CD14-positive monocyte (primary cell): ENCODE results near the gene CKMT2. TPM values are rescaled to one million over a fixed set of nuclear protein-coding genes. Genes with fewer than 3 reads are reported as not detected.

Experiments
- DNase-seq, 3 donors: peaks; one replicate each; pipeline ENCODE4 v3.0.0-alpha.2; 2011 to 2022
- H2AFZ ChIP-seq: 2 replicates; pipeline ENCODE4 v1.6.0; 2012; ENCODE audit warnings: mild to moderate bottlenecking, low read depth, low read length, inconsistent platforms; ENCODE audit not compliant: insufficient read depth, poor library complexity, severe bottlenecking
- H3K27ac ChIP-seq, 2 donors: 1 replicate in 1 of 2; 2 replicates in 1 of 2; pipeline ENCODE4 v1.5.1; 2012 to 2013; ENCODE audit warnings: low read length in 2 of 2, control low read depth in 1 of 2, inconsistent platforms in 1 of 2, low read depth in 1 of 2, mild to moderate bottlenecking in 1 of 2
- H3K27me3 ChIP-seq, 2 donors: one replicate each; pipeline versions ENCODE4 v1.6.0 to v1.6.1; 2011 to 2013; ENCODE audit warnings: low read length in 2 of 2; ENCODE audit not compliant: control insufficient read depth in 2 of 2, insufficient read depth in 2 of 2
- H3K36me3 ChIP-seq, 2 donors: replicated peaks in 1 of 2; 1 replicate in 1 of 2; 2 replicates in 1 of 2; pipeline versions ENCODE4 v1.5.1 to v1.6.1; 2012 to 2013; ENCODE audit warnings: low read length in 2 of 2, control low read depth in 1 of 2, inconsistent platforms in 1 of 2, mild to moderate bottlenecking in 1 of 2; ENCODE audit not compliant: insufficient read depth in 2 of 2, control insufficient read depth in 1 of 2
- H3K4me1 ChIP-seq, 2 donors: 1 replicate in 1 of 2; 2 replicates in 1 of 2; pipeline versions ENCODE4 v1.5.1 to v1.6.1; 2012 to 2013; ENCODE audit warnings: low read length in 2 of 2, control low read depth in 1 of 2, inconsistent platforms in 1 of 2, mild to moderate bottlenecking in 1 of 2, moderate library complexity in 1 of 2; ENCODE audit not compliant: insufficient read depth in 2 of 2, control insufficient read depth in 1 of 2
- H3K4me2 ChIP-seq: replicated peaks from 2 replicates; pipeline ENCODE3; 2012; ENCODE audit warnings: low read length, moderate library complexity, mild to moderate bottlenecking; ENCODE audit not compliant: poor library complexity, severe bottlenecking; ENCODE audit errors: extremely low read depth
- H3K4me3 ChIP-seq, 3 experiments: fragments of 200-600 bp in 1 of 3; sonication (generic) in 1 of 3; replicated peaks in 1 of 3; 1 replicate in 2 of 3; 2 replicates in 1 of 3; pipeline ENCODE4 v1.5.1; 2011 to 2013; ENCODE audit warnings: low read length in 3 of 3, mild to moderate bottlenecking in 3 of 3, control low read depth in 2 of 3, low read depth in 2 of 3, inconsistent platforms in 1 of 3, moderate library complexity in 1 of 3
- H3K79me2 ChIP-seq: 2 replicates; pipeline ENCODE4 v1.6.0; 2012; ENCODE audit warnings: mild to moderate bottlenecking, control low read depth, inconsistent platforms, low read length, moderate library complexity; ENCODE audit not compliant: insufficient read depth
- H3K9ac ChIP-seq: 2 replicates; pipeline ENCODE4 v1.6.0; 2017; ENCODE audit warnings: low read length, mild to moderate bottlenecking; ENCODE audit not compliant: insufficient read depth, poor library complexity, severe bottlenecking
- H3K9me3 ChIP-seq, 2 donors: replicated peaks in 1 of 2; 1 replicate in 1 of 2; 2 replicates in 1 of 2; pipeline versions ENCODE4 v1.5.1 to v1.6.1; 2012 to 2013; ENCODE audit warnings: low read length in 2 of 2, control low read depth in 1 of 2; ENCODE audit not compliant: control insufficient read depth in 1 of 2, insufficient read depth in 1 of 2
- H4K20me1 ChIP-seq: 2 replicates; pipeline ENCODE4 v1.6.0; 2012; ENCODE audit warnings: mild to moderate bottlenecking, low read length, control low read depth, moderate library complexity; ENCODE audit not compliant: insufficient read depth
- H3K27ac Mint-ChIP-seq, 7 donors: one replicate each; pipeline ENCODE4 v1.8.0; 2020; ENCODE audit warnings: mild to moderate bottlenecking in 7 of 7, mixed read lengths in 7 of 7, moderate library complexity in 6 of 7, inconsistent platforms in 2 of 7
- H3K27me3 Mint-ChIP-seq, 3 donors: one replicate each; pipeline ENCODE4 v1.8.0; 2021 to 2022; ENCODE audit warnings: low read depth in 3 of 3, mild to moderate bottlenecking in 3 of 3, mixed read lengths in 3 of 3, moderate library complexity in 3 of 3, inconsistent platforms in 1 of 3
- H3K36me3 Mint-ChIP-seq, 2 donors: one replicate each; pipeline ENCODE4 v1.8.0; 2020; ENCODE audit warnings: mixed read lengths in 2 of 2, inconsistent platforms in 1 of 2, mild to moderate bottlenecking in 1 of 2
- H3K4me1 Mint-ChIP-seq: one replicate; pipeline ENCODE4 v1.8.0; 2020; ENCODE audit warnings: mild to moderate bottlenecking, mixed read lengths
- H3K4me3 Mint-ChIP-seq, 2 donors: one replicate each; pipeline ENCODE4 v1.8.0; 2020; ENCODE audit warnings: mild to moderate bottlenecking in 2 of 2, mixed read lengths in 2 of 2, moderate library complexity in 1 of 2
- H3K9me3 Mint-ChIP-seq, 7 donors: one replicate each; pipeline ENCODE4 v1.8.0; 2020 to 2022; ENCODE audit warnings: mixed read lengths in 7 of 7, mild to moderate bottlenecking in 6 of 7, moderate library complexity in 6 of 7, inconsistent platforms in 2 of 7
- WGBS: methylation state at CpG from one replicate; pipeline ENCODE4 v1.1.5; 2013; ENCODE audit warnings: missing lambda C conversion rate; ENCODE audit not compliant: insufficient coverage; 5-methylcytosine and 5-hydroxymethylcytosine counted together
- intact Hi-C, 2 donors: fragments of 100-400 bp; cut with micrococcal nuclease; formaldehyde crosslinking; loops; one replicate each; pipeline versions ENCODE4 v1.15.0 to v1.15.1; 2023
- polyA plus RNA-seq, 3 donors: library from polyadenylated mRNA; depleted of rRNA in 1 of 3; unstranded in 2 of 3; stranded (reverse) in 1 of 3; fragments of 300-500 nt in 2 of 3; fragments of >200 nt in 1 of 3; fragmentation: Illumina TruSeq in 2 of 3; gene quantifications; 1 replicate in 2 of 3; 2 replicates in 1 of 3; pipeline ENCODE4 v1.2.3, GENCODE V29; 2012 to 2021
- TF ChIP-seq, protein P1 (sequence below): fragments of 200-600 bp; IDR thresholded peaks from one replicate; pipeline ENCODE4 v1.8.0; 2022; ENCODE audit warnings: antibody characterized with exemption, mild to moderate bottlenecking

Gene CKMT2
- polyA plus RNA-seq, 3 donors: not detected

DNA sequence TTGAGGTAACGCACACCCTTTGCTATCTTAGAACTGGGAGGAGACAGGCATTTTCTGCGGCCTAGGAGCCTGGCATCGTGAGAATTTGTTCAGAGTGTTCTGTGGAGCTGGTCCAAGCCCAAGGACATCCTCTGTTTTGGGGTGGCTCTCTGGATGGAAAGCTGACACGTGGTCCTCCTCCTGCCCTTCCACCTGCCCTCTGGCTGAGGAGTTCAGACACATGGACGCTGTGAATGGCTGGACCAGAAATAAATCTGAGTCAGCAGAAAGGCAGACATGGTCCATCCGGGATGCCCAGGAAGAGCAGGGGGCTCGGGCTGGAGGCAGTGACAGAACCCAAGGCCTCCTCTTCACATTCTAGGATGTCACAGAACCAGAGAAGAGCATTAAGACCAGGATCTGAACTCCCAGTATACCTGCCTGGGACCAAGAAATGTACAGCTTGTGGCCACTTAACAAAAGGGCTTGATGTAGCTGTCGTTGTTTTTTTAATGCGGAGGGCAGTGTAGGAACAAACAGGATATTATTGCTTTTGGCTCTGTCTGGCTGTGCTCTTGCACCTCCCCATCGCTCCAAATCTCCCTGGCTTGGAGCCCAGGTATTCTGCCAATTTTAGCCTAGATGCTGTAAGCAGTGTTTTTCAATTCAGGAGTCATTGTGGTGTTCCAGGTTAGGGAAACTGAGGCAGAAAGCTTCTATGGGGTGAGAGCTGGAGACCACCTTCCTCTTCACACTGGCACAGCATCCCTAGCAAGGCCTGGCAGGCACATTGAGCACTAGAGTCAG, 2.4 kb downstream of the CKMT2 start:
- intact Hi-C loops: no loop called here
- no peak overlapping the region for H3K4me2 ChIP-seq
- no peaks in the 10 kb centered on the region for H3K36me3 ChIP-seq
- no peak overlapping the region for H3K27ac ChIP-seq
- H3K79me2 ChIP-seq: no peaks in the 10 kb centered on the region
- no peaks in the 10 kb centered on the region for H4K20me1 ChIP-seq
- H3K36me3 Mint-ChIP-seq: no peaks in the 10 kb centered on the region
- H3K4me1 Mint-ChIP-seq: peaks cover 9% of the 10 kb centered on the region
- H3K4me1 ChIP-seq: no peaks in the 10 kb centered on the region
- peaks cover 3 to 22% (median 9%) of the 10 kb centered on the region in 3 donors for H3K27me3 Mint-ChIP-seq
- H3K27ac Mint-ChIP-seq: no peak overlapping the region
- no peak overlapping the region for H2AFZ ChIP-seq
- H3K9ac ChIP-seq: no peak overlapping the region
- H3K9me3 Mint-ChIP-seq: peaks cover 0 to 1% (median 0%) of the 10 kb centered on the region in 7 donors
- 94% methylated on average over 10 of the region's 10 CpGs for WGBS
- TF ChIP-seq, protein P1, sequence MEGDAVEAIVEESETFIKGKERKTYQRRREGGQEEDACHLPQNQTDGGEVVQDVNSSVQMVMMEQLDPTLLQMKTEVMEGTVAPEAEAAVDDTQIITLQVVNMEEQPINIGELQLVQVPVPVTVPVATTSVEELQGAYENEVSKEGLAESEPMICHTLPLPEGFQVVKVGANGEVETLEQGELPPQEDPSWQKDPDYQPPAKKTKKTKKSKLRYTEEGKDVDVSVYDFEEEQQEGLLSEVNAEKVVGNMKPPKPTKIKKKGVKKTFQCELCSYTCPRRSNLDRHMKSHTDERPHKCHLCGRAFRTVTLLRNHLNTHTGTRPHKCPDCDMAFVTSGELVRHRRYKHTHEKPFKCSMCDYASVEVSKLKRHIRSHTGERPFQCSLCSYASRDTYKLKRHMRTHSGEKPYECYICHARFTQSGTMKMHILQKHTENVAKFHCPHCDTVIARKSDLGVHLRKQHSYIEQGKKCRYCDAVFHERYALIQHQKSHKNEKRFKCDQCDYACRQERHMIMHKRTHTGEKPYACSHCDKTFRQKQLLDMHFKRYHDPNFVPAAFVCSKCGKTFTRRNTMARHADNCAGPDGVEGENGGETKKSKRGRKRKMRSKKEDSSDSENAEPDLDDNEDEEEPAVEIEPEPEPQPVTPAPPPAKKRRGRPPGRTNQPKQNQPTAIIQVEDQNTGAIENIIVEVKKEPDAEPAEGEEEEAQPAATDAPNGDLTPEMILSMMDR: no peak
- H3K27me3 ChIP-seq: peaks cover 0 to 5% of the 10 kb centered on the region in 2 donors
- H3K4me3 Mint-ChIP-seq: no peak overlapping the region
- no peaks in the 10 kb centered on the region for H3K9me3 ChIP-seq
- no peak overlapping the region for H3K4me3 ChIP-seq
- no peak for DNase-seq

DNA sequence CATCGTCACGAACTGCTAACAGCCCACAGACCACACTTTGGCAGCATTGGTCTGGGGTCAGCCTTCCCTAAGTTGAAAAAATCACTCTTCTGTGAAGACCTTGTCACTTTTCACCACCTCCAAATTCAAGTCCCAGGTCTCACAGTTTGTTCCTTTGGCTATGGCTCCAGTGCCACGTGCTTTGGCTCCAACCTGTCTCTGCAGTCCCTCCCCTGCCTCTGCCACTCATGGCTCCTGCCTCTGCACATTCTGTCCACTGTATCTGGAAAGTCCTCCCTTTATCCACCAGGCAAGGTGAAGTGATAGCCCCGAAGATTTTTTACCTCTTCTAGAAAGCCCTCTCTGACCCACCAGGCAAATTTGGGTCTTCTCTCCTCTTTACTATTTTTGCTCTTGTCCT, 5.3 kb downstream of the CKMT2 start:
- Histone ChIP-seq H3K36me3 (no peaks in the 10 kb centered on the region), H3K27me3 (no peaks in the 10 kb centered on the region), H3K4me3 (no peak overlapping the region), H3K9me3 (no peaks in the 10 kb centered on the region), H3K4me1 (no peaks in the 10 kb centered on the region), H4K20me1 (no peaks in the 10 kb centered on the region), H3K27ac (no peak overlapping the region), H3K4me2 (no peak overlapping the region), H2AFZ (no peak overlapping the region), H3K79me2 (no peaks in the 10 kb centered on the region), H3K9ac (no peak overlapping the region)
- H3K9me3 Mint-ChIP-seq: peaks cover 0 to 1% (median 0%) of the 10 kb centered on the region in 7 donors
- H3K4me1 Mint-ChIP-seq: peaks cover under 1% of the 10 kb centered on the region
- H3K27ac Mint-ChIP-seq: no peak overlapping the region
- no peak for DNase-seq
- intact Hi-C loops: no loop called here
- 100% methylated on average over 3 of the region's 4 CpGs for WGBS
- H3K27me3 Mint-ChIP-seq: peaks cover 2 to 7% (median 2%) of the 10 kb centered on the region in 3 donors
- no peak overlapping the region for H3K4me3 Mint-ChIP-seq
- TF ChIP-seq, protein P1: no peak
- H3K36me3 Mint-ChIP-seq: peaks cover 0 to 2% of the 10 kb centered on the region in 2 donors
